HG03280 (cell line): ENCODE results near the gene NEDD4L.

Experiments used
- ATAC-seq: cut with Tn5 transposase; IDR thresholded peaks from one replicate; pipeline ENCODE4 v1.9.1; 2021; ENCODE audit warnings: mild to moderate bottlenecking, moderate library complexity; ENCODE audit not compliant: unreplicated experiment

The NEDD4L gene

GRCh38 chr18:58438161-58438957, 394.3 kb downstream of the NEDD4L start:
- ATAC-seq: no peak

- no peak for ATAC-seq
These were observed 394.9 kb downstream of the NEDD4L start for GRCh38 chr18:58438958-58439300.

- ATAC-seq: no peak
These were observed 399.6 kb downstream of the NEDD4L start for GRCh38 chr18:58443671-58444070.

GRCh38 chr18:58446391-58447060, 402.5 kb downstream of the NEDD4L start:
- no peak for ATAC-seq

- no peak for ATAC-seq
These were observed 403.5 kb downstream of the NEDD4L start for GRCh38 chr18:58447402-58448095.

- ATAC-seq: no peak
These were observed 405.4 kb downstream of the NEDD4L start for GRCh38 chr18:58449464-58449863.
